ENCODE results near the gene PROSER3. TPM values are rescaled to one million over a fixed set of nuclear protein-coding genes. Genes with fewer than 3 reads are reported as not detected.

The PROSER3 gene
- polyA plus RNA-seq, 1 experiment, result 5.2 TPM

DNA sequence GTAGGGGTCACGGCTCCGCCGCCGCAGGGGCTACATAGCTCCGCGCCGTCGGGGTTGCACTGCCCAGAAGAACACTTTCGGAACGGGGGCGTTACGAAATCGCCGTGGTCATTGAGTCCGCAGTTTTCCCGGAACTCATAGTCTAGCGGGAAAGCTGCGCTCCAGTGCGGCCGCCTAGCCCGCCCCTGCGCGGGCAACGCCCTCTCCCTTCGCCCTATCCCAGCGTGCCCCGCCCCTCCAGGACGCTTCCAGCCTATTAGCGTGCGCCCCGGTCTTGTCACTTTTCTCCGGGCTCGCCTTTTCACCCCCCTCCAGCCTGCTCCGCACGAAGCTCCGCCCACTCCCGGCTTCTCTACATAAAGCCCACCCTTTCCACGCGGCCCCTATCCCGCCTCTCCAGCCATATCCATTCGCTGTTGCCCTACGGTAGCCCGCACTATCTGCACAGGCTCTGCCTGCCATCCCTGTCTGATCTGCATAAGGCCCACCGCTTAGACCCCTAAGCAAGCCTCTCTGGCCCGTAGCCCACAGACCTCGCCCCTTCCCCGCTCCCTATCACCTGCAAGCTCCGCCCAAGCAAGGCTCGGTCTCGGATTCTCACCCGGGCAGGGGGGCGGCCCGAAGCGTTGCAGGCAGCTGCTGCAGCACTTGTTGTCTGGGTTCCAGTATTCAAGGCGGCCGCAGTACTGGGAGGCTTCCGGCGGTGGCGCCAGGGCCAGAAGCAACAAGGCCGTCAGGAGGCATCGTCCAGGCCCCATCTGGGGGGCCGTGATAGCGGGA is 17.4 kb upstream of the PROSER3 start:
- CTCF ChIA-PET, result interaction anchor here (0.6 to 1.0 kb wide), 3 partner anchors 14 to 190 kb away, joined by 4 read pairs; no protein-coding TSS in a partner anchor
- Histone ChIP-seq H3K27ac (ENCODE audit: low read depth, low read length) (peak overlapping the region; percentile 78), H3K27me3 (ENCODE audit: control insufficient read depth, insufficient read depth, low read length) (no peaks in the 10 kb centered on the region), H3K4me3 (ENCODE audit: low read depth, low read length) (peak overlapping the region; percentile 69), H3K9me3 (ENCODE audit: control insufficient read depth, insufficient read depth, low read length) (no peaks in the 10 kb centered on the region; the same call in 1 of the 2 replicates)
- DNase-seq (ENCODE audit: low read depth, low spot score), result peak; percentile 91
- TF ChIP-seq, protein P1, sequence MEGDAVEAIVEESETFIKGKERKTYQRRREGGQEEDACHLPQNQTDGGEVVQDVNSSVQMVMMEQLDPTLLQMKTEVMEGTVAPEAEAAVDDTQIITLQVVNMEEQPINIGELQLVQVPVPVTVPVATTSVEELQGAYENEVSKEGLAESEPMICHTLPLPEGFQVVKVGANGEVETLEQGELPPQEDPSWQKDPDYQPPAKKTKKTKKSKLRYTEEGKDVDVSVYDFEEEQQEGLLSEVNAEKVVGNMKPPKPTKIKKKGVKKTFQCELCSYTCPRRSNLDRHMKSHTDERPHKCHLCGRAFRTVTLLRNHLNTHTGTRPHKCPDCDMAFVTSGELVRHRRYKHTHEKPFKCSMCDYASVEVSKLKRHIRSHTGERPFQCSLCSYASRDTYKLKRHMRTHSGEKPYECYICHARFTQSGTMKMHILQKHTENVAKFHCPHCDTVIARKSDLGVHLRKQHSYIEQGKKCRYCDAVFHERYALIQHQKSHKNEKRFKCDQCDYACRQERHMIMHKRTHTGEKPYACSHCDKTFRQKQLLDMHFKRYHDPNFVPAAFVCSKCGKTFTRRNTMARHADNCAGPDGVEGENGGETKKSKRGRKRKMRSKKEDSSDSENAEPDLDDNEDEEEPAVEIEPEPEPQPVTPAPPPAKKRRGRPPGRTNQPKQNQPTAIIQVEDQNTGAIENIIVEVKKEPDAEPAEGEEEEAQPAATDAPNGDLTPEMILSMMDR (IDR thresholded peaks at IDR 0.05; ENCODE audit: low read depth, low read length), result 0 out of 2 replicates have a peak, but pooled peaks have one; percentile 26
- POLR2A ChIA-PET, result interaction anchor here (0.5 to 1.9 kb wide), 11 partner anchors 8 to 112 kb away, joined by 3 to 16 read pairs (median 5); partner anchors contain the start of genes COX6B1, HSPB6 and LIN37

GRCh38 chr19:35741203-35741515 is 16.8 kb upstream of the PROSER3 start:
- ChIA-PET CTCF (interaction anchor here (0.9 to 1.0 kb wide), 2 partner anchors 79 to 190 kb away, joined by 4 read pairs; no protein-coding TSS in a partner anchor), POLR2A (interaction anchor here (0.7 to 1.9 kb wide), 6 partner anchors 9 to 93 kb away, joined by 3 to 16 read pairs (median 6); partner anchors contain the start of genes COX6B1 and HSPB6)
- H3K27ac ChIP-seq (ENCODE audit: low read depth, low read length), result peak overlapping the region; percentile 65
- H3K27me3 ChIP-seq (ENCODE audit: control insufficient read depth, insufficient read depth, low read length), result no peaks in the 10 kb centered on the region
- H3K4me3 ChIP-seq (ENCODE audit: low read depth, low read length), result peak overlapping the region; percentile 69
- DNase-seq (ENCODE audit: low read depth, low spot score), result no peak
- no peaks in the 10 kb centered on the region; the same call in 1 of the 2 replicates for H3K9me3 ChIP-seq (ENCODE audit: control insufficient read depth, insufficient read depth, low read length)
- TF ChIP-seq, protein P1 (IDR thresholded peaks at IDR 0.05; ENCODE audit: low read depth, low read length), result no peak; the same call in 1 of the 2 replicates

- TF ChIP-seq, protein P1 (IDR thresholded peaks at IDR 0.05; ENCODE audit: low read depth, low read length), result no peak
- Histone ChIP-seq H3K27ac (ENCODE audit: low read depth, low read length) (no peak within 1 kb of the TSS), H3K9me3 (ENCODE audit: control insufficient read depth, insufficient read depth, low read length) (no peaks in the 10 kb centered on the region; the same call in 1 of the 2 replicates), H3K4me3 (ENCODE audit: low read depth, low read length) (no peak within 1 kb of the TSS), H3K27me3 (ENCODE audit: control insufficient read depth, insufficient read depth, low read length) (no peaks in the 10 kb centered on the region)
- POLR2A ChIA-PET, result no interaction called here
- CTCF ChIA-PET, result no interaction called here
- DNase-seq (ENCODE audit: low read depth, low spot score), result no peak
Measured at GRCh38 chr19:35742121-35742724, 15.8 kb upstream of the PROSER3 start, which contains the start of gene IGFLR1. TSS of gene IGFLR1 (minus strand) at chr19:35742452. CDS start at chr19:35741180, 1,272 bp downstream.

DNA sequence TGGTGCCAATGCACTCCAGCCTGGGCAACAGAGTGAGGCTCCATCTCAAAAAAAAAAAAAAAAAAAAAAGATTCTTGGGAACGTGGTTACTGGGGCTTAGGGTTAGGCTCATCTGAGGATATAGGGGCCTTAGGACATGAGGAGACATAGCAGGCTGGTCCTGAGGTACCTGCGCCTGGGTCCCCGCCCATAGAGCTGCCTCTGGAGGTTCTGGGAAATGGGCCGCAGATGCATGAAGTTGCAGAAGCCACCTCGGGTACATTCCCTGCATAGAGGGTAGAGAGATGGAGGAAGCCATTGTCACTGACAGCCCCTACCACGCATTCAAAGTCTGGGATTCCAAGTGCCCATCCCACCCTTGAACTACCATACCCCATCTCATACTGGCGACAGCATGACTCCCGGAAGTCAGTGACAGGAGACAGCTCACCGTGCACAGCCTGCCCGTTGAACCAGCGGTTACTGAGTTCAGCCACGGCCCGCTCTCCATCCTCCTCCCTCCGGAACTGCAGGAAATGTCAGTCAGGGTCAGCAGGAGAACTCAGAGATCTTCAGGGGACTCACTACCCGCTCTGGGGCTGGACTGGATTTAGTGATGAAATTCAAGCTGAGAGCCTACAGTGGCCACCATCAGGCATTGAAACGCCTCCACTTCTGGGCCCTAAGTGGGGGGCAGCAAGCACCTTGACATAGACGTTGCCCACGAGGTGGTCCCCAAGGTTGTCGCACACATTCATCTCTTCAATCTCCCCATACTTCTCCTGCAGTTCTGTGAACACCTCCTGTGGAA is 14.1 kb upstream of the PROSER3 start:
- H3K27me3 ChIP-seq (ENCODE audit: control insufficient read depth, insufficient read depth, low read length), result no peaks in the 10 kb centered on the region
- H3K9me3 ChIP-seq (ENCODE audit: control insufficient read depth, insufficient read depth, low read length), result no peaks in the 10 kb centered on the region; the same call in 1 of the 2 replicates
- DNase-seq (ENCODE audit: low read depth, low spot score), result no peak
- no peak overlapping the region for H3K27ac ChIP-seq (ENCODE audit: low read depth, low read length)
- POLR2A ChIA-PET, result interaction anchor here (0.7 kb wide), 1 partner anchor 13 kb away, joined by 7 read pairs; the partner anchor contains the start of gene HSPB6
- H3K4me3 ChIP-seq (ENCODE audit: low read depth, low read length), result peak overlapping the region; percentile 87; the same call in 1 of the 2 replicates
- CTCF ChIA-PET, result interaction anchor here (0.6 to 1.4 kb wide), 4 partner anchors 21 to 85 kb away, joined by 3 to 8 read pairs (median 6); no protein-coding TSS in a partner anchor
- TF ChIP-seq, protein P1 (IDR thresholded peaks at IDR 0.05; ENCODE audit: low read depth, low read length), result no peak
